ENCODE results near the gene GOLGA1.
A peak's percentile ranks its signal among the peaks of the same experiment; 100 is the strongest.
"Not testable (repeated sequence)": the region's sequence is repeated elsewhere in the genome, so short reads cannot be mapped to it uniquely, and the experiment has no call there.

Gene GOLGA1, protein sequence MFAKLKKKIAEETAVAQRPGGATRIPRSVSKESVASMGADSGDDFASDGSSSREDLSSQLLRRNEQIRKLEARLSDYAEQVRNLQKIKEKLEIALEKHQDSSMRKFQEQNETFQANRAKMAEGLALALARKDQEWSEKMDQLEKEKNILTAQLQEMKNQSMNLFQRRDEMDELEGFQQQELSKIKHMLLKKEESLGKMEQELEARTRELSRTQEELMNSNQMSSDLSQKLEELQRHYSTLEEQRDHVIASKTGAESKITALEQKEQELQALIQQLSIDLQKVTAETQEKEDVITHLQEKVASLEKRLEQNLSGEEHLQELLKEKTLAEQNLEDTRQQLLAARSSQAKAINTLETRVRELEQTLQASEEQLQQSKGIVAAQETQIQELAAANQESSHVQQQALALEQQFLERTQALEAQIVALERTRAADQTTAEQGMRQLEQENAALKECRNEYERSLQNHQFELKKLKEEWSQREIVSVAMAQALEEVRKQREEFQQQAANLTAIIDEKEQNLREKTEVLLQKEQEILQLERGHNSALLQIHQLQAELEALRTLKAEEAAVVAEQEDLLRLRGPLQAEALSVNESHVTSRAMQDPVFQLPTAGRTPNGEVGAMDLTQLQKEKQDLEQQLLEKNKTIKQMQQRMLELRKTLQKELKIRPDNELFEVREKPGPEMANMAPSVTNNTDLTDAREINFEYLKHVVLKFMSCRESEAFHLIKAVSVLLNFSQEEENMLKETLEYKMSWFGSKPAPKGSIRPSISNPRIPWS

GRCh38 chr9:124940894-124941678 is at the start of gene GOLGA1:
GOLGA1 (minus strand) TSS chr9:124941083; CDS start chr9:124938711, 2,372 bp downstream.
- peak; percentile 91 for DNase-seq

DNA sequence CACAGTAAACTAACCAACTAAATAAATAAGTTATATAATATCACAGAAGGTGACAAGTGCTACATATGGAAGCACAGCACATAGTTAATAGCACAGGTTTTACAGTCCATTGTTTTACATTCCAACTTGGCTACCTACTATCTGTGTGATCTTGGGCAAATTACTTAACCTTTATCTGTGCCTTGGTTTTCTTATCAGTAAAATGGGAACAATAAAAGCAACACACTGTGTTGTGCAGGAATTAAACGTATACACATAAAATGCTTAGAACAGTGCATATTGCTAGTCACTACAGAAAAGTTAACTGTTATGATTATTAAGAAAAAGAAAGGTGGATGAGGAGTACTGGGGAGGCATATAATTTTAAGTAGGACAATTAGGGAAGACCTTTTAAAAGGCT is 42.8 kb upstream of the GOLGA1 start:
- DNase-seq: no peak

GRCh38 chr9:124980431-124980830 is 39.5 kb upstream of the GOLGA1 start:
- no peak for DNase-seq

DNA sequence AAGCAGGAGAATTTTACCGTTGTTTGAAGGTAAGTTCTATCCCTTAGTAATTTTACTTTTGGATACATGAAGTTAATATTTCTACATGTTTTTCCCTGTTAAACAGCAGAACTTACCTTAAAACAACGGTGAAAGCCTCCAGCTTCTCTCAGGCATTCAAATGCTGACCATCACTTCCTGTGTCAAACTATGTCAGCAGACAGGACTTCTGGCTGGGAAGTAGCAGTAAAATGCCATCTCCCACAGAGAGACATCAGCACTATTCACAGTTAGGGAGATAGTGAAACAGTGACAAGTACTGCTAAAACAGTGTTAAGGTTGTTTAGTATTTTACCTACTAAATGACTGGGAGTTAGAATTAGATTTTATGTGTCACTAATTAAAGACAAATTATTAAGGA is 34.2 kb upstream of the GOLGA1 start:
- DNase-seq: no peak

GRCh38 chr9:124973807-124974206 is 32.9 kb upstream of the GOLGA1 start:
- peak; percentile 95 for DNase-seq

DNA sequence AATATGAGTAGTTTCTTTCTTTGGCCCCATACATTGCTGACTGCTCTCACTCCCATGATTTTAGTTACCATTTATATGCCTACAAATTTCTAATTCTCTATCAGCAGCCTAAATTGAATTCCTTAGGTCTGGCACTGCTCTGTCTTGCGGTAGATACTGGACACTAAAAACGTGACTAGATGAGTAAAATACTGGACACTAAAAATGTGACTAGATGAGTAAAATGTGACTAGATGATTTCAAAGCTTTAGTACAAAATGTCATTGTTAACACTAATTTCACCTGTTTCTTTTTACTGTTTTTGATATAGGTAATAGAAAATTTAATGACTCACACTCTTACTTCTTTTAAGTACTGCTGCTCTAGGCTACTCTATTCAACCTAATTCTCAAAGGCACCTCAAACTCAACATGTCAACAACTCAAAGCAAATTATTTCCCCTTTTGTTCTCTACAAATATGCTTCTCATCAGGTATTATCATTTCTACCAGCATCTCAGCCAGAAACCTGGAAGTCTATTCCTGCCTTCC is 31.4 kb upstream of the GOLGA1 start:
- DNase-seq: no peak

GRCh38 chr9:124969401-124969800 is 28.5 kb upstream of the GOLGA1 start:
- no peak for DNase-seq

DNA sequence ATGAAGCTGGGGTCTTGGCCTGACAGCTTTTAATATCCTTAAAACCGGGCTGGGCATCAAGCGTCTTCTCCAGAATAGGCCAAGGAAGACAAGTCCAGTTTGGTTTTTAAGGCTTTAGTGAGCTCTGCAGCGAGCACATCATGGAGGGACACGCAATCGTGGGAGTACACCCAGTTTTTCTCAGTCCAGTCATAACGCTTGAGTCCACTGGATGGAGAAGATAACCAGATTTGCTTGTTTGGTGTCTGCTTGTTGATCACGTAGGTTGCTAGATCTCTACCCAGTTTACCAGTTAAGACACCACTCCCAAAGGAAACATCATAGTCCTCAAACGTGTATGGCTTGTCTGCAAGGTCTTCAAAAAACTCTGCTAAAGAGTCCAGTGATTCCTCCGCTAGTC is 27.4 kb upstream of the GOLGA1 start:
- no peak for DNase-seq

DNA sequence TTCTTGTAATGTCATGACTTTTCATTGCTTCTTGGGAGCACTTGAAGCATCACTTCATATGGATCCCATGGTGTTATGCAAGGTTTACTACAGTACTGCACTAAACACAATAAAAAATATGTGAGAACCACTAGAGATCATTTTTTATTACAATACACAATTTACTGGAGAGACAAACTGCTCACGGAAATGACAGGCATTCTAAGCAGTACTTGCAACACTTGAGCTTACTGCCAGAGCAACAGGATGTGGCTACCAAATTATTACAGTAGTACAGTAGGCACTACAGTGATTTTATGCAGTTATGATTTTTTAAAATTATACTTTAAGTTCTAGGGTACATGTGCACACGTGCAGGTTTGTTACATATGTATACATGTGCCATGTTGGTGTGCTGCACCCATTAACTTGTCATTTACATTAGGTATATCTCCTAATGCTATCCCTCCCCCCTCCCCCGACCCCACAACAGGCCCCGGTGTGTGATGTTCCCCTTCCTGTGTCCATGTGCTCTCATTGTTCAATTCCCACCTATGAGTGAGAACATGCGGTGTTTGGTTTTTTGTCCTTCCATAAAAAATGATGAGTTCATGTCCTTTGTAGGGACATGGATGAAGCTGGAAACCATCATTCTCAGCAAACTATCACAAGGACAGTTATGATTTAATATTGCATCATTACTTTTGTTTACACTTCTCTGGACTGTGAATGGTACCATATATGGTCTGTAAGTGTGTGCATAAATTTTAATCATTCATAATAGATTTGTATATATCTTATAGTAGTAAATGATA is 25.1 kb upstream of the GOLGA1 start:
- DNase-seq: not testable (repeated sequence)

DNA sequence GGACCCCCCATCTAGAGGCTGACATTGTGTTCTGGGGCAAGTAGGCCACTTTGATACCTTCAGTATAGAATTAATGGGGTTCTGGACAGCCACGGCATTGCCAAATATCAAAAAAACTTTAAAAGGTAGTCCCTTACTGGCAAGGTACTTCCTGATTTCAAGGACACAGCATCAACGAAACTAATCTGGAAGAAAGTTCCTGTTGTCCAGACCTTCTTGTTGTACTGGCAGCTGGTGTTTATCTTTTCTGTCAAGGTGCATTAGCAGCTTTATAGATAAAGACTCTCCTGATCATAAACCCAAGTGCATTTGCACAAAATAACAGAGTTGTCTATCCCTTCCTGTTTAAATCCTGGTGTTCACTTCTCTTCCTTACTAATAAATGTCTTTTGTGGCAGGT is 23.7 kb upstream of the GOLGA1 start:
- DNase-seq: peak; percentile 82

GRCh38 chr9:124964056-124964455 is 23.2 kb upstream of the GOLGA1 start:
- DNase-seq: no peak

GRCh38 chr9:124960409-124960752 is 19.5 kb upstream of the GOLGA1 start:
- no peak for DNase-seq

GRCh38 chr9:124959671-124960408 is 19.0 kb upstream of the GOLGA1 start:
- DNase-seq: not testable (repeated sequence)

DNA sequence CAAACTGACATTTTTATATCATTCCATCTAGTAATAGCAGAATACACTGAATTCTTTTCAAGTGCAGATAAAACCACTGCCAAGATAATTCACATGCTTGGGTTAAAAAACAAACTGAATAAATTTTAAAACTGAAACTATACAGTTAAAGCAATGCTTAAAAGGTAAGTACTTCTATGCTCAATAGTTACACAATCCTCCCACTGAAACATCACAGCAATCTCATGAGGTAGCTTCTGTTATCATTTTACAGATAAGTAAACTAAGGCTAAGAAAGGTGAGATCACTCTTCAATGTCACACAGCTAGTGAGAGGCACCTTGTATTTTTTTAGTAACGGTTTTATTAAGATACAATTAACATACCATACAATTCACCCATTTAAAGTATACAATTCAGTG is 13.4 kb upstream of the GOLGA1 start:
- no peak for DNase-seq

- no peak for DNase-seq
These were observed 9.3 kb upstream of the GOLGA1 start for GRCh38 chr9:124950050-124950718.

DNA sequence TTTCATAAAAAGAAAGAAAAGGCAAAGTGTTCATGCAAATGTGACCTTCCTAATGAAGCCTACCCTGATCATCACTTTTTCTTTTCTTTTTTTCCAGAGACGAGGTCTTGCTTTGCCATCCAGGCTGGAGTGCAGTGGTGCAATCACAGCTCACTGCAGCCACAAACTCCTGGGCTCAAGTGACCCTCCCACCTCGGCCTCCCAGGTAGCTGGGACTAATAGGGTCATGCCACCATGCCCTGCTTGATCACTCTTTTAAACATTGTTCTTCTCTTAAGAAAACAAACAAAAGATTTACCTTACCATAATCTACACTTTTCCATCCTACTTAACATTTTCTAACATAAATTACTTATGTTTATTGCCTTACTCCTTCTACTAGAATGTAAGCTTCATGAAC is 8.5 kb upstream of the GOLGA1 start:
- no peak for DNase-seq

GRCh38 chr9:124947727-124948391 is 7.0 kb upstream of the GOLGA1 start:
- DNase-seq: no peak

GRCh38 chr9:124946167-124946566 is 5.3 kb upstream of the GOLGA1 start:
- no peak for DNase-seq

DNA sequence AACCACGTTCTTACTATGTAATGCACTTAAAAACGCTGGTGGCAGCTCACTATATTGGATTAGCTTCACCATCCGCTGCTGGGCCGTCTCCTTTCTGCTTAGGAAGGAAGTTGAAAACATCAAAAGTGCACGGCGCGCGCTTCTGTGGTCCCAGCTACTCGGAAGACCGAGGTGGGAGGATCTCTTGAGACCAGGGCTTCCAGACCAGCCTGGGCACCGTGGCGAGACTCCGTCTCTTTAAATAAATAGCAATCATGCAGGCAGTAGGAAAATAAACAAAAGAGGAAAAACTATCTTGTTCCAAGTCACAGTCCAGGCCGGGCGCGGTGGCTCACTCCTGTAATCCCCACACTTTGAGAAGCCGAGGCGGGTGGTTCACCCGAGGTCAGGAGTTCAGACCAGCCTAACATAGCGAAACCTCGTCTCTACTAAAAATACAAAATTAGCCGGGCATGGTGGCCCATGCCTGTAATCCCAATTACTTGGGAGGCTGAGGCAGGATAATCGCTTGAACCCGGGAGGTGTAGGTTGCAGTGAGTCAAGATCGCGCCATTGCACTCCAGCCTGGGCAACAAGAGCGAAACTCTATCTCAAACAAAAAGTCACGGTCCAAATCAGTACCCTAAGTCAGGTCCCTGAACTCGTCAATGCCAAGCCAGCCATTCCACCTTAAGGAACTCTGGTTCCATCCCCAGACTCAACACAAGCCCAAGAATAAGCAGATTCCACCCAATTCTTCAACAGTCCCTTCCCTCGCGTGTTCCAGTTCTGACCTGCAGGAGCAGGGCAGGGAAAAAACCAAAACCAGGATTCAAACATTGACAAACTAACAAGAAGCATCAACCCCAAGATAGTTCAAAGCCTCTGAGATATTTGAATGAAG is 1.0 kb upstream of the GOLGA1 start:
- DNase-seq: peak; percentile 65

- DNase-seq: no peak
These were observed 376 bp downstream of the GOLGA1 start for GRCh38 chr9:124940521-124940893.

Data from hematopoietic multipotent progenitor cell treated with erythropoietin and hydrocortisone succinate and interleukin-3 and kit ligand, for 8 days (in vitro differentiated cells).